IMR-90 (cell line): ENCODE data around the gene CHAT. TPM values are rescaled to one million over a fixed set of nuclear protein-coding genes. Genes with fewer than 3 reads are reported as not detected.

Experiments used
- ATAC-seq: fragments of 200-7000 bp; cut with Tn5 transposase; 2 replicates; pipeline ENCODE4 v1.9.1; 2020; ENCODE audit warnings: low read depth, mild to moderate bottlenecking, moderate library complexity
- BruUV-seq: library from RNA; stranded (reverse); fragments of 400-500 nt; replicated peaks from 2 replicates; lab custom pipeline; 2021; lab: Mats Ljungman, UMichigan
- CTCF ChIA-PET: fragments of 300-600 bp; formaldehyde crosslinking; extraction: SDS; loops from one replicate; lab custom pipeline; 2021; ENCODE audit warnings: antibody characterized with exemption; lab: Yijun Ruan, JAX
- POLR2A ChIA-PET: fragments of 300-600 bp; sonication (Branson Sonifier 250); formaldehyde crosslinking; loops from one replicate; lab custom pipeline; 2022; ENCODE audit warnings: antibody characterized with exemption; ENCODE audit not compliant: unreplicated experiment; lab: Charles Lee
- DNase-seq: peaks from one replicate; pipeline ENCODE4 v3.0.0; 2013
- H2AFZ ChIP-seq: replicated peaks from 2 replicates; pipeline ENCODE3; 2013; ENCODE audit warnings: low read length, mild to moderate bottlenecking; ENCODE audit not compliant: poor library complexity
- H2AK5ac ChIP-seq: 2 replicates; pipeline ENCODE4 v1.6.1; 2013; ENCODE audit warnings: low read depth, low read length, inconsistent platforms
- H2AK9ac ChIP-seq: replicated peaks from 2 replicates; pipeline ENCODE3; 2013; ENCODE audit warnings: mild to moderate bottlenecking, low read depth, low read length, moderate library complexity; ENCODE audit not compliant: poor library complexity
- H2BK120ac ChIP-seq: 2 replicates; pipeline ENCODE4 v1.6.1; 2013; ENCODE audit warnings: low read depth, low read length, inconsistent platforms
- H2BK15ac ChIP-seq: 3 replicates; pipeline ENCODE4 v1.6.1; 2013; ENCODE audit warnings: low read depth, low read length, inconsistent platforms
- H2BK20ac ChIP-seq: 2 replicates; pipeline ENCODE4 v1.6.1; 2013; ENCODE audit warnings: low read depth, mild to moderate bottlenecking, inconsistent platforms, low read length, moderate library complexity
- H2BK5ac ChIP-seq: 2 replicates; pipeline ENCODE4 v1.6.1; 2013; ENCODE audit warnings: mild to moderate bottlenecking, low read depth, low read length, inconsistent platforms; ENCODE audit not compliant: poor library complexity, severe bottlenecking
- H3K14ac ChIP-seq: replicated peaks from 2 replicates; pipeline ENCODE4 v1.6.1; 2013; ENCODE audit warnings: low read depth, low read length, inconsistent platforms
- H3K18ac ChIP-seq: 2 replicates; pipeline ENCODE4 v1.6.1; 2013; ENCODE audit warnings: low read depth, low read length, control low read depth
- H3K23ac ChIP-seq: 2 replicates; pipeline ENCODE4 v1.6.1; 2013; ENCODE audit warnings: low read depth, low read length, inconsistent platforms
- H3K27ac ChIP-seq: 2 replicates; pipeline ENCODE4 v1.5.1; 2013; ENCODE audit warnings: mild to moderate bottlenecking, control low read depth, low read length; ENCODE audit not compliant: insufficient read depth
- H3K27me3 ChIP-seq: 2 replicates; pipeline ENCODE4 v1.6.1; 2013; ENCODE audit warnings: low read length; ENCODE audit not compliant: control insufficient read depth, insufficient read depth
- H3K36me3 ChIP-seq: 2 replicates; pipeline ENCODE4 v1.6.1; 2013; ENCODE audit warnings: low read length, mixed read lengths; ENCODE audit not compliant: control insufficient read depth, insufficient read depth
- H3K4ac ChIP-seq: 2 replicates; pipeline ENCODE4 v1.6.1; 2013; ENCODE audit warnings: low read depth, low read length, inconsistent platforms
- H3K4me1 ChIP-seq: 2 replicates; pipeline ENCODE4 v1.6.1; 2013; ENCODE audit warnings: low read length, mixed read lengths; ENCODE audit not compliant: control insufficient read depth, insufficient read depth
- H3K4me2 ChIP-seq: 2 replicates; pipeline ENCODE4 v1.6.1; 2013; ENCODE audit warnings: low read depth, mild to moderate bottlenecking, control low read depth, low read length, moderate library complexity
- H3K4me3 ChIP-seq: 2 replicates; pipeline ENCODE4 v1.5.1; 2013; ENCODE audit warnings: low read depth, mild to moderate bottlenecking, control low read depth, low read length, moderate library complexity; ENCODE audit not compliant: insufficient read depth
- H3K56ac ChIP-seq: 2 replicates; pipeline ENCODE4 v1.6.1; 2013; ENCODE audit warnings: low read length, inconsistent platforms; ENCODE audit not compliant: insufficient read depth; ENCODE audit errors: extremely low read depth
- H3K79me1 ChIP-seq, 2 experiments: 2 replicates each; pipeline ENCODE4 v1.6.1; 2013; ENCODE audit warnings: low read length in 2 of 2, inconsistent platforms in 1 of 2, low read depth in 1 of 2
- H3K9ac ChIP-seq: 2 replicates; pipeline ENCODE4 v1.6.1; 2013; ENCODE audit warnings: low read depth, low read length, control low read depth
- H3K9me1 ChIP-seq: 2 replicates; pipeline ENCODE4 v1.6.1; 2013; ENCODE audit warnings: low read length, inconsistent platforms; ENCODE audit not compliant: insufficient read depth
- H3K9me3 ChIP-seq: 2 replicates; pipeline ENCODE4 v1.6.1; 2013; ENCODE audit warnings: low read length; ENCODE audit not compliant: control insufficient read depth, insufficient read depth
- H4K20me1 ChIP-seq: 2 replicates; pipeline ENCODE4 v1.6.1; 2013; ENCODE audit warnings: low read length, inconsistent platforms; ENCODE audit not compliant: insufficient read depth
- H4K5ac ChIP-seq: 2 replicates; pipeline ENCODE4 v1.6.1; 2013; ENCODE audit warnings: mild to moderate bottlenecking, low read depth, low read length, control low read depth
- H4K8ac ChIP-seq, 2 experiments: 2 replicates each; pipeline ENCODE4 v1.6.1; 2013; ENCODE audit warnings: low read depth in 2 of 2, low read length in 2 of 2, control low read depth in 1 of 2, inconsistent platforms in 1 of 2
- H4K91ac ChIP-seq: 2 replicates; pipeline ENCODE4 v1.6.1; 2013; ENCODE audit warnings: low read depth, low read length, inconsistent platforms; ENCODE audit not compliant: insufficient read depth
- CHD1 ChIP-seq: IDR thresholded peaks from 2 replicates; pipeline ENCODE4 v1.6.1; 2012; ENCODE audit warnings: low read depth, low read length, improper control_type of control experiment
- CTCF ChIP-seq: conservative IDR thresholded peaks from 2 replicates; pipeline ENCODE4 v1.5.1; 2012; ENCODE audit warnings: mild to moderate bottlenecking, low read depth, low read length, improper control_type of control experiment
- FOS ChIP-seq: fragments of 150-350 bp; IDR thresholded peaks from 2 replicates; pipeline ENCODE4 v1.6.1; 2016; ENCODE audit warnings: low read depth, low read length
- MXI1 ChIP-seq: IDR thresholded peaks from 2 replicates; pipeline ENCODE4 v1.6.1; 2012; ENCODE audit warnings: low read depth, mild to moderate bottlenecking, low read length, moderate library complexity, borderline replicate concordance
- POLR2A ChIP-seq: IDR thresholded peaks from 2 replicates; pipeline ENCODE4 v1.6.1; 2012; ENCODE audit warnings: mild to moderate bottlenecking, low read depth, low read length
- RAD21 ChIP-seq: IDR thresholded peaks from 2 replicates; pipeline ENCODE4 v1.6.1; 2012; ENCODE audit warnings: low read length, improper control_type of control experiment
- SMC3 ChIP-seq: fragments of 150-350 bp; IDR thresholded peaks from 2 replicates; pipeline ENCODE4 v1.6.1; 2016; ENCODE audit warnings: low read depth, mild to moderate bottlenecking, antibody characterized with exemption, low read length, moderate library complexity
- WGBS, 2 experiments: methylation state at CpG; one replicate each; pipeline versions ENCODE4 v1.1.5 to v1.1.7; 2013; ENCODE audit warnings: missing lambda C conversion rate in 2 of 2; ENCODE audit not compliant: insufficient read length in 1 of 2; ENCODE audit errors: extremely low coverage in 2 of 2; 5-methylcytosine and 5-hydroxymethylcytosine counted together
- dilution Hi-C: fragments of 300-500 bp; cut with HindIII; formaldehyde crosslinking; loops from one replicate; pipeline ENCODE4 v1.14.3; 2018; ENCODE audit warnings: low sequenced_read_pairs; ENCODE audit not compliant: unreplicated experiment
- in situ Hi-C: fragments of 300-500 bp; cut with MboI; formaldehyde crosslinking; loops from 3 replicates; pipeline ENCODE4 v1.14.3; 2019; ENCODE audit warnings: low sequenced_read_pairs, inconsistent platforms, mixed read lengths
- intact Hi-C: fragments of 100-400 bp; cut with micrococcal nuclease; formaldehyde crosslinking; loops from 2 replicates; pipeline ENCODE4 v1.10.0; 2022
- polyA plus RNA-seq, 3 experiments: library from polyadenylated mRNA; depleted of rRNA; stranded (reverse); fragments of >200 nt; gene quantifications; 2 replicates each; pipeline ENCODE4 v1.2.3, GENCODE V29; 2012; ENCODE audit warnings: low replicate concordance in 1 of 3
- total RNA-seq: library from RNA; depleted of rRNA; stranded (reverse); fragments of >200 nt; gene quantifications from 2 replicates; pipeline ENCODE4 v1.2.3, GENCODE V29; 2012
- TF ChIP-seq, protein P1 (sequence below): fragments of 150-350 bp; IDR thresholded peaks from 2 replicates; pipeline ENCODE4 v1.6.1; 2017; ENCODE audit warnings: mild to moderate bottlenecking, antibody characterized with exemption, low read length, low read depth
- TF ChIP-seq, protein P2 (sequence below): fragments of 150-350 bp; IDR thresholded peaks from 2 replicates; pipeline ENCODE4 v1.6.1; 2016; ENCODE audit warnings: low read depth, mild to moderate bottlenecking, low read length, moderate library complexity, borderline replicate concordance

Gene CHAT
- total and polyA plus RNA-seq, 2 of the 4 experiments (the other 2 are of a cell fraction): not detected

- BruUV-seq: no TSS peak
- H2BK20ac ChIP-seq: no peak overlapping the region
- H3K18ac ChIP-seq: no peak overlapping the region
- no peak overlapping the region for H3K4me3 ChIP-seq
- H2BK15ac ChIP-seq: no peak overlapping the region
- in situ Hi-C loops: no loop called here
- ChIA-PET POLR2A (no interaction called here), CTCF (no interaction called here)
- H3K4ac ChIP-seq: no peak overlapping the region
- H2BK120ac ChIP-seq: no peak overlapping the region
- no peak overlapping the region for H3K56ac ChIP-seq
- H3K27ac ChIP-seq: no peak overlapping the region
- H4K8ac ChIP-seq: no peak overlapping the region
- no peak overlapping the region for H2AK5ac ChIP-seq
- no peak overlapping the region for H4K5ac ChIP-seq
- H4K91ac ChIP-seq: no peak overlapping the region
- TF ChIP-seq POLR2A (no peak), FOS (no peak), CHD1 (no peak), CTCF (no peak), SMC3 (no peak), MXI1 (no peak), RAD21 (no peak)
- TF ChIP-seq, protein P1, sequence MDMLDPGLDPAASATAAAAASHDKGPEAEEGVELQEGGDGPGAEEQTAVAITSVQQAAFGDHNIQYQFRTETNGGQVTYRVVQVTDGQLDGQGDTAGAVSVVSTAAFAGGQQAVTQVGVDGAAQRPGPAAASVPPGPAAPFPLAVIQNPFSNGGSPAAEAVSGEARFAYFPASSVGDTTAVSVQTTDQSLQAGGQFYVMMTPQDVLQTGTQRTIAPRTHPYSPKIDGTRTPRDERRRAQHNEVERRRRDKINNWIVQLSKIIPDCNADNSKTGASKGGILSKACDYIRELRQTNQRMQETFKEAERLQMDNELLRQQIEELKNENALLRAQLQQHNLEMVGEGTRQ: no peak
- TF ChIP-seq, protein P2, sequence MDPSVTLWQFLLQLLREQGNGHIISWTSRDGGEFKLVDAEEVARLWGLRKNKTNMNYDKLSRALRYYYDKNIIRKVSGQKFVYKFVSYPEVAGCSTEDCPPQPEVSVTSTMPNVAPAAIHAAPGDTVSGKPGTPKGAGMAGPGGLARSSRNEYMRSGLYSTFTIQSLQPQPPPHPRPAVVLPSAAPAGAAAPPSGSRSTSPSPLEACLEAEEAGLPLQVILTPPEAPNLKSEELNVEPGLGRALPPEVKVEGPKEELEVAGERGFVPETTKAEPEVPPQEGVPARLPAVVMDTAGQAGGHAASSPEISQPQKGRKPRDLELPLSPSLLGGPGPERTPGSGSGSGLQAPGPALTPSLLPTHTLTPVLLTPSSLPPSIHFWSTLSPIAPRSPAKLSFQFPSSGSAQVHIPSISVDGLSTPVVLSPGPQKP: no peak
- dilution Hi-C loops: no loop called here
- 0 out of 2 replicates have a peak, but pooled peaks cover 2% of the 10 kb centered on the region for H3K9me1 ChIP-seq
- no peak overlapping the region for H2BK5ac ChIP-seq
- WGBS, 2 experiments: 80% methylated on average over 4 of the region's 8 CpGs; no CpG with 5 or more reads in 1 of the 2 experiments
- no peaks in the 10 kb centered on the region for H3K36me3 ChIP-seq
- H3K14ac ChIP-seq: no peak overlapping the region
- no peak overlapping the region for H3K4me2 ChIP-seq
- DNase-seq: no peak
- no peak overlapping the region for H2AFZ ChIP-seq
- H2AK9ac ChIP-seq: no peak overlapping the region
- no peak overlapping the region for H3K9ac ChIP-seq
- no peaks in the 10 kb centered on the region for H3K79me1 ChIP-seq
- no peaks in the 10 kb centered on the region for H4K20me1 ChIP-seq
- no peak overlapping the region for H3K23ac ChIP-seq
- ATAC-seq: no peak
- intact Hi-C loops: no loop called here
- no peaks in the 10 kb centered on the region for H3K4me1 ChIP-seq
- peaks cover 18% of the 10 kb centered on the region for H3K27me3 ChIP-seq
- H3K9me3 ChIP-seq: no peaks in the 10 kb centered on the region
Observed at GRCh38 chr10:49628599-49628998, 14.8 kb downstream of the CHAT start.
